NCI-H774 (cell line): ENCODE measurements around the gene XRCC3.

ENCODE experiments used
- DNase-seq: peaks from one replicate; lab custom pipeline; 2025; lab: John Stamatoyannopoulos, UW

XRCC3 gene

GRCh38 chr14:103715052-103716000 is at the start of gene XRCC3, which contains the start of gene ZFYVE21:
Gene XRCC3 (minus strand): TSS chr14:103715451. CDS start chr14:103711087, 4,364 bp downstream.
Gene ZFYVE21 (plus strand): TSS chr14:103715810. CDS start chr14:103715842, 32 bp downstream.
- peak; percentile 100 for DNase-seq

- no peak for DNase-seq
These were observed 48.7 kb upstream of the XRCC3 start for GRCh38 chr14:103763730-103764488.

GRCh38 chr14:103762541-103762940 is 47.3 kb upstream of the XRCC3 start:
- DNase-seq = no peak

- no peak for DNase-seq
These were observed 46.8 kb upstream of the XRCC3 start for GRCh38 chr14:103762036-103762435.

- no peak for DNase-seq
These were observed 43.0 kb upstream of the XRCC3 start for GRCh38 chr14:103758059-103758776.

- no peak for DNase-seq
These were observed 39.8 kb upstream of the XRCC3 start for GRCh38 chr14:103755060-103755459.

GRCh38 chr14:103753774-103754173 is 38.5 kb upstream of the XRCC3 start:
- DNase-seq = no peak

GRCh38 chr14:103749860-103750259 is 34.6 kb upstream of the XRCC3 start:
- no peak for DNase-seq

GRCh38 chr14:103749452-103749851 is 34.2 kb upstream of the XRCC3 start:
- DNase-seq = no peak

GRCh38 chr14:103748534-103748857 is 33.2 kb upstream of the XRCC3 start:
- no peak for DNase-seq

- DNase-seq = no peak
These were observed 31.4 kb upstream of the XRCC3 start for GRCh38 chr14:103746701-103747100.

- no peak for DNase-seq
These were observed 30.2 kb upstream of the XRCC3 start for GRCh38 chr14:103745424-103745823.

- DNase-seq = no peak
These were observed 29.6 kb upstream of the XRCC3 start for GRCh38 chr14:103744621-103745395.

GRCh38 chr14:103743691-103744090 is 28.4 kb upstream of the XRCC3 start:
- no peak for DNase-seq

- no peak for DNase-seq
These were observed 27.4 kb upstream of the XRCC3 start for GRCh38 chr14:103742499-103743255.

- no peak for DNase-seq
These were observed 26.6 kb upstream of the XRCC3 start for GRCh38 chr14:103741876-103742275.

GRCh38 chr14:103740991-103741689 is 25.9 kb upstream of the XRCC3 start:
- no peak for DNase-seq

GRCh38 chr14:103739793-103740501 is 24.7 kb upstream of the XRCC3 start:
- no peak for DNase-seq

- no peak for DNase-seq
These were observed 24.2 kb upstream of the XRCC3 start for GRCh38 chr14:103739466-103739792.
